Neural cell (in vitro differentiated cells): ENCODE results near the gene TMED6. TPM values are rescaled to one million over a fixed set of nuclear protein-coding genes. Genes with fewer than 3 reads are reported as not detected.
"Not testable (repeated sequence)": the region's sequence is repeated elsewhere in the genome, so short reads cannot be mapped to it uniquely, and the experiment has no call there.

ENCODE experiments used
- H2AFZ ChIP-seq: fragments of 200-600, 300-800 bp; sonication (generic), shearing (Covaris generic); 2 replicates; pipeline ENCODE4 v1.6.0; 2014; ENCODE audit warnings: low read depth, mild to moderate bottlenecking, antibody characterized with exemption, low read length, moderate library complexity
- H3F3A ChIP-seq: fragments of 200-600 bp; shearing (Covaris generic); 2 replicates; pipeline ENCODE4 v1.6.1; 2016; ENCODE audit warnings: mild to moderate bottlenecking, moderate library complexity, mixed read lengths, antibody characterized with exemption, low read length; ENCODE audit not compliant: insufficient read depth, poor library complexity, severe bottlenecking
- H3K27ac ChIP-seq: fragments of 200-600, 300-800 bp; sonication (generic), shearing (Covaris generic); 2 replicates; pipeline ENCODE4 v1.5.1; 2014; ENCODE audit warnings: mild to moderate bottlenecking, low read length, moderate library complexity
- H3K27me3 ChIP-seq: fragments of 300-800, 200-600 bp; sonication (generic), shearing (Covaris generic); 2 replicates; pipeline ENCODE4 v1.6.0; 2014; ENCODE audit warnings: mild to moderate bottlenecking, low read depth, low read length, moderate library complexity; ENCODE audit not compliant: insufficient read depth
- H3K36me3 ChIP-seq: fragments of 300-800, 200-600 bp; sonication (generic), shearing (Covaris generic); 2 replicates; pipeline ENCODE4 v1.5.1; 2014; ENCODE audit warnings: mild to moderate bottlenecking, antibody characterized with exemption, low read length, moderate library complexity; ENCODE audit not compliant: insufficient read depth
- H3K4me2 ChIP-seq: fragments of 300-800, 200-600 bp; sonication (generic), shearing (Covaris generic); 2 replicates; pipeline ENCODE4 v1.6.0; 2014; ENCODE audit warnings: mild to moderate bottlenecking, low read length
- H3K4me3 ChIP-seq: fragments of 300-800, 200-600 bp; sonication (generic), shearing (Covaris generic); 2 replicates; pipeline ENCODE4 v1.5.1; 2014; ENCODE audit warnings: mild to moderate bottlenecking, low read length, moderate library complexity
- H3K79me2 ChIP-seq: fragments of 200-600 bp; shearing (Covaris generic); replicated peaks from 2 replicates; pipeline ENCODE4 v1.6.0; 2014; ENCODE audit warnings: mild to moderate bottlenecking, low read length, moderate library complexity; ENCODE audit not compliant: insufficient read depth
- H3K9ac ChIP-seq: fragments of 300-800, 200-600 bp; sonication (generic), shearing (Covaris generic); 2 replicates; pipeline ENCODE4 v1.6.1; 2016; ENCODE audit warnings: mild to moderate bottlenecking, low read length, mixed read lengths
- H3K9me2 ChIP-seq: fragments of 200-600 bp; shearing (Covaris generic); 2 replicates; pipeline ENCODE4 v1.6.1; 2016; ENCODE audit warnings: mild to moderate bottlenecking, low read length, mixed read lengths; ENCODE audit not compliant: insufficient read depth
- H3K9me3 ChIP-seq: fragments of 200-600, 300-800 bp; sonication (generic), shearing (Covaris generic); 2 replicates; pipeline ENCODE4 v1.6.1; 2016; ENCODE audit warnings: mild to moderate bottlenecking, mixed run types, low read length, moderate library complexity, mixed read lengths
- H4K20me1 ChIP-seq: fragments of 200-600 bp; shearing (Covaris generic); 2 replicates; pipeline ENCODE4 v1.6.1; 2016; ENCODE audit warnings: mild to moderate bottlenecking, mixed run types; ENCODE audit not compliant: insufficient read depth
- CTCF ChIP-seq: fragments of 450-650 bp; IDR thresholded peaks from 2 replicates; pipeline ENCODE4 v1.5.1; 2014; ENCODE audit warnings: antibody characterized with exemption, mild to moderate bottlenecking, moderate library complexity; ENCODE audit not compliant: poor library complexity, severe bottlenecking
- EP300 ChIP-seq: fragments of 450-650 bp; conservative IDR thresholded peaks from 2 replicates; pipeline ENCODE4 v1.6.1; 2014; ENCODE audit warnings: antibody characterized with exemption, mild to moderate bottlenecking, moderate library complexity; ENCODE audit not compliant: poor library complexity, severe bottlenecking
- EZH2 ChIP-seq: fragments of 200-600, 300-800 bp; shearing (Covaris generic), sonication (generic); IDR thresholded peaks from 2 replicates; pipeline ENCODE4 v1.6.1; 2014; ENCODE audit warnings: antibody characterized with exemption, low read length, borderline replicate concordance, mild to moderate bottlenecking; ENCODE audit not compliant: insufficient read depth, poor library complexity, severe bottlenecking
- MXI1 ChIP-seq: fragments of 450-650 bp; conservative IDR thresholded peaks from 2 replicates; pipeline ENCODE4 v1.6.1; 2014; ENCODE audit warnings: antibody characterized with exemption, mild to moderate bottlenecking; ENCODE audit not compliant: poor library complexity, severe bottlenecking
- POLR2AphosphoS5 ChIP-seq: IDR thresholded peaks from 2 replicates; pipeline ENCODE4 v1.6.1; 2012
- RAD21 ChIP-seq: fragments of 450-650 bp; conservative IDR thresholded peaks from 2 replicates; pipeline ENCODE4 v1.6.1; 2014; ENCODE audit warnings: antibody characterized with exemption, mild to moderate bottlenecking, moderate library complexity
- REST ChIP-seq: IDR thresholded peaks from 2 replicates; pipeline ENCODE4 v1.6.1; 2012; ENCODE audit warnings: borderline replicate concordance
- SMC3 ChIP-seq: fragments of 450-650 bp; conservative IDR thresholded peaks from 2 replicates; pipeline ENCODE4 v1.6.1; 2014; ENCODE audit warnings: antibody characterized with exemption, mild to moderate bottlenecking, moderate library complexity; ENCODE audit not compliant: poor library complexity
- TAF1 ChIP-seq: IDR thresholded peaks from 2 replicates; pipeline ENCODE4 v1.6.1; 2012; ENCODE audit warnings: low read depth
- polyA plus RNA-seq: library from polyadenylated mRNA; depleted of rRNA; stranded (reverse); fragments of >200 nt; gene quantifications from 2 replicates; pipeline ENCODE4 v1.2.3, GENCODE V29; 2014

TMED6 gene
- polyA plus RNA-seq, 1 donor from 2014 or later = not detected

DNA sequence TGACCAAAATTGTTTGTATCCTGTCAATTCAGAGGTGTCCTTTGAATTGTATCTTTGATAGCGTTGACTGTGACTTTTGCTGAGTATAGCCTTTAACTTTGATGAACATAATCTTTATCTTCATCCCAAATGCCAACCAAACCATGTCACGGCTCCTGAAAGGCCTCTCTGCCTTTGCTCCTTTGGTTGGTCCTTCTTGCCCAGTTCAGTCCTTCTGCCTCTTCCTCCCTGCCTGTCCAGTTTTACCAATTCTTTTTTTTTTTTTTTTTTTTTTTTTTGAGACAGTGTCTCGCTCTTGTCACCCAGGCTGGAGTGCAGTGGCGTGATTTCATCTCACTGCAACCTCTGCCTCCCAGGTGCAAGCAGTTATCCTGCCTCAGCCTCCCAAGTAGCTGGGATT, 53.3 kb downstream of the TMED6 start:
- no peaks in the 10 kb centered on the region for H3K9me3 ChIP-seq
- no peak overlapping the region for H3K4me3 ChIP-seq
- H4K20me1 ChIP-seq = no peaks in the 10 kb centered on the region
- no peaks in the 10 kb centered on the region for H3K9me2 ChIP-seq
- no peaks in the 10 kb centered on the region for H3K79me2 ChIP-seq
- TF ChIP-seq POLR2AphosphoS5 (no peak), EZH2 (no peak), SMC3 (no peak), EP300 (no peak), REST (no peak), CTCF (no peak), MXI1 (no peak), TAF1 (no peak), RAD21 (no peak)
- no peak overlapping the region for H2AFZ ChIP-seq
- H3K4me2 ChIP-seq = no peak overlapping the region
- H3K9ac ChIP-seq = no peak overlapping the region
- no peak overlapping the region for H3K27ac ChIP-seq
- no peaks in the 10 kb centered on the region for H3F3A ChIP-seq
- H3K36me3 ChIP-seq = no peaks in the 10 kb centered on the region
- no peaks in the 10 kb centered on the region for H3K27me3 ChIP-seq

DNA sequence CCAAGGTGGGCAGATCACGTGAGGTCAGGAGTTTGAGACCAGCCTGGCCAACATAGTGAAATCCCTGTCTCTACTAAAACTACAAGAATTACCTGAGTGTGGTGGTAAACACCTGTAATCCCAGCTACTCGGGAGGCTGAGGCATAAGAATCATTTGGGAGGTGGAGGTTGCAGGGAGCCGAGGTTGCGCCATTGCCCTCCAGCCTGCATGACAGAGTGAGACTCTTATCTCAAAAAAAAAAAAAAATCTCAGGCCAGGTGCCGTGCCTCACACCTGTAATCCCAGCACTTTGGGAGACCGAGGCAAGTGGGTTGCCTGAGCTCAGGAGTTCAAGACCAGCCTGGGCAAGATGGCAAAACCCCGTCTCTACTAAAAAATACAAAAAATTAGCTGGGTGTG, 54.8 kb downstream of the TMED6 start:
- not testable (repeated sequence) for H3K79me2 ChIP-seq, H3K9me3 ChIP-seq, H3K4me3 ChIP-seq, H3K9me2 ChIP-seq, H3K27ac ChIP-seq, H3K36me3 ChIP-seq, H3K4me2 ChIP-seq, H3K9ac ChIP-seq, H3F3A ChIP-seq, H3K27me3 ChIP-seq, H4K20me1 ChIP-seq, H2AFZ ChIP-seq

GRCh38 chr16:69294051-69294450, 57.5 kb downstream of the TMED6 start:
- Histone ChIP-seq H4K20me1 (no peaks in the 10 kb centered on the region), H3K4me3 (no peak overlapping the region), H3K9me3 (no peaks in the 10 kb centered on the region), H3K27me3 (no peaks in the 10 kb centered on the region), H3K27ac (no peak overlapping the region), H3K9ac (no peak overlapping the region), H2AFZ (no peak overlapping the region), H3K4me2 (no peak overlapping the region), H3F3A (no peaks in the 10 kb centered on the region), H3K36me3 (no peaks in the 10 kb centered on the region), H3K79me2 (no peaks in the 10 kb centered on the region), H3K9me2 (no peaks in the 10 kb centered on the region)
- TF ChIP-seq POLR2AphosphoS5 (no peak), TAF1 (no peak)
